Stimulated activated CD8-positive, alpha-beta memory T cell treated with anti-CD3 and anti-CD28 coated beads, Interleukin-4, amount 100 ng/mL, for 1 hour (primary cell): ENCODE results near the gene FKBP14.
A peak's percentile ranks its signal among the peaks of the same experiment; 100 is the strongest.

ENCODE experiments used
- DNase-seq, 2 donors: peaks; one replicate each; pipeline ENCODE4 v3.0.0-alpha.2; 2020; ENCODE audit warnings: low read depth in 2 of 2, low spot score in 1 of 2

Gene FKBP14

GRCh38 chr7:30034501-30034900 is 8.0 kb upstream of the FKBP14 start:
- no peak for DNase-seq

DNA sequence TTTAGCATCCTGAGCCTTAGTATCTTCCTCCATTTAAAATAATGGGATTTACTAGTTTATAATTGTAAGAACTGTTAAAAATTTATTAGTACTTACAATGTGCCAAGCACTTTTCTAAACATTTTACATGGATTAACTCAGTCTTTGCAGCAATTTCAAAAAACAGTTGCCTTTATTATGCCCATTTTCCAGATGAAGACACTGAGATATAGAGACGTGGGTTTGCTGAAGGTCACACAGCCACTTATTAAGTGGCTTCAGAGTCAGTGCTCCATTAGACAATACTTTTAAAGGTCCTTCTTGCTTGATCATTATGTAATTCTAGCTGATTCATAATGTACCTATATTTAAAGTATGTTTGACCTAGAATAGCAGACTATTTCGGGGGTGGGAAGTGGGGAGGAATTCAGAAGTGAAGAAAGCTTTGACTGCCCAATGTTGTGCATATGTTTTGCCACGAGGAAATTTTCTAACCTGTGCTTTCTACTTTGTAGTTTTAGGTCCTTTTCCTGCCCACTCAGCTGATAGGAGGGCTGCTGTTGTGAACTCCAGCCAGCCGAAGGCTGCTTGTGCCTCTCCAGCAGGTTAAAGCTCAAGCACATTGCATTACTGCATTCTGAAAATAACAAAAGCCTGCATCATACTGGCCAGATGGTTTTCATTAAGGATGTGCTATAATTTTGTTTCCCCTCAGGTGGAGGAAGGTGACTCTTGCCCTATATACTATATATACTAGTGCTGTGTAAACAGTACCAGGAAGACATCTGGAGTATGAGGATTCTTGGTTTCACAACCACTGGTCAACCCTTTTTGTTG is 6.0 kb upstream of the FKBP14 start:
- DNase-seq = no peak

DNA sequence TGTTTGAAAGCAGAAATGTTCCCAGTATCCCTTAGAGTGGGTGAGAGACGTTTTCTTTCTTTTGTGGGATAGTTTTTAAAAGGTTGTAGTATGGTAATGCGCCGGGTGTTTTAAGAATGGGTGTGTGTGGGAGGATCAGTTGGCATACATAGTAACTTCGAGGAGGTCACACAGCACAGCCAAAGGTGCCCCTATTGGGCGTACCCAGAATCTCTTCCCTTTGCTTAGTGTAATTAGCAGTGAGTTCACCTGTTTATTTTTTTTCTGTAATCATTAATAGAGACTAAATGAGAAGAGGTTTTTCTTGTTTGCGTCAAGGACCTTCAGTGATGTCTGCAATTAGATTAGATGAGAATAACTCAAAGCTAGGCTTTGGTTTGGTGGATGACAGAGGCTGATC is 3.2 kb upstream of the FKBP14 start:
- no peak for DNase-seq

DNA sequence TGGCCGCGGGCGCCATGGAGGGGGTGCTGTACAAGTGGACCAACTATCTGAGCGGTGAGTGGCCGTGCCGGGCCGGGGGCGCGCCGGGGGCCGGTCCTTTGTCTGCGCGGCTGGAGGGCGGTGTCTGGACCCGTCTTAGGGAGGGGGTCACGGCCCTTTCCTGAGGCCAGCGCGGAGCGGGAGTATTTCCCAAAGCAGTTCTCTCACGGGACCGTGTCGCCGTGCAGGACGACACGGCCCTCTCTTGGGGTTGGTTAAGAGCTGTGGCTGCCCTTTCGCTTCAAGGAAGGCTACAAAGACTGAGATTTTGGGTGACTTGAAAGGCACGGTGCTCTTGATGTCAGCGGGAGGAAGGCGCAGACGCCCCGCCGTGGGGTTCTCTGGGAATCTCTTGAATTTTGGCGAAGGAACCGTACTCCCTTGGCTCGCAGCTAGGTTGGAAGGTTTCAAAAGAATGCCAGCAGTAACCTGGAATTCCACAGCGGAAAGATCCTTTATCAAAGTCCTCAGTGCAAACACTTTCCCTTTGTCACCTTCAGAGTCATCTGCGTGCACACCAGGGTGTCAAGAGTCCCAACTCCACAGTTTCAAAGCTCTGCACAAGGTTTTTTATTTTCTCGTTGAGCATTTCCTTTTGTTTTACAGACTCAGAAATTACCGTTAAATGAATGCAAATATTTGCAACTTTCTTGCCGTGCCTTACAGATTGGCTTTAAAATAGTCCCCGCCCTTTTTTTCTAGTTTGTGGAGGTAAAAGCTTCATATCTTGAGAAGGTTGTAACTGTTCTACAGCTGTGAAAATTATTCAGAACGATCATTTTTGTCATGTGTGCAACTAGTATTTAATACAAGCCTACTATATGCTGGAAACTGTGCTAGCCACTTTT is 2.5 kb upstream of the FKBP14 start:
- DNase-seq = peak in 1 of 2 donors; percentile 6

GRCh38 chr7:30028216-30028748 is 1.8 kb upstream of the FKBP14 start, which contains the start of gene PLEKHA8:
TSS of gene PLEKHA8 (plus strand) at chr7:30028412. CDS start at chr7:30028763, 351 bp downstream.
- peak; percentile 55 to 76 for DNase-seq

- DNase-seq = no peak
Measured at GRCh38 chr7:30027740-30028215, 1.3 kb upstream of the FKBP14 start.

GRCh38 chr7:30027065-30027456 is 559 bp upstream of the FKBP14 start:
- DNase-seq = no peak

GRCh38 chr7:30023524-30023923 is 3.0 kb downstream of the FKBP14 start:
- DNase-seq = no peak

DNA sequence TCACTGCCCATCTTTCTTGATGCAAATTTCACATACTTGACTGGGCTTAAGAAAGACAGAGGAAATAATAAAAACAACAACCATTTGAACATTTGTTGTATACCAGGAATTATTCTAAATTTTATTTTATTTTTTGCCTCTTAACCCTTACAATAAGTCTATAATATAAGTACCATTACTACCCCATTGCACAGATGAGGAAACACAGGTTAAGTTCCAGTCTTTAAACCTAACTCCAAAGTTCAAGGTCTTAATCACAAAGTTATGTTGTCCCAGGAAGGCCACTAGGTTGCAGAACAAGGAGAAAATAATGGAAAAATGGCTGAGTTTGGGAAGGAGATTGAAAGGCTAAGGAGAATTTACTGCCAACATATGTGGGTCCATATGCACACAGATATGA is 3.5 kb downstream of the FKBP14 start:
- no peak for DNase-seq

- no peak for DNase-seq
Measured at GRCh38 chr7:30020535-30020934, 6.0 kb downstream of the FKBP14 start.

GRCh38 chr7:30019960-30020359 is 6.5 kb downstream of the FKBP14 start:
- no peak for DNase-seq

DNA sequence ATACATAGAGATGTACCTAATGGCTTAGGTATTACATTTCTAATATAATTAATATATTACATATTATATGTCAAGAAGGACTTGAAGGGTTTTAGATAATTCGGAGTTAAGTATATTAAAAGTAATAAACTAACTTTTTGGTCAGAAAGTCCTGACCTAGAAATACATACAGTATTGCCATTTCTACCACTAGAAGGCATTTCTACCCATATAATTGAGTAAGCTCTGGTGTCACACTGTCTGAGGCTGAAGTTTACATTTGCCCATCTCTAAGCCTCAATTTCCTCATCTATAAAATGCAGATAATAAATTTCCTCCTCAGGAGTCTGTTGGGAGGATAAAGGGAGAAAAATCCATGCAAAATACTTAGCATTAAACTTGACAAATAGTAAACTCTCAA is 7.1 kb downstream of the FKBP14 start:
- DNase-seq = no peak

DNA sequence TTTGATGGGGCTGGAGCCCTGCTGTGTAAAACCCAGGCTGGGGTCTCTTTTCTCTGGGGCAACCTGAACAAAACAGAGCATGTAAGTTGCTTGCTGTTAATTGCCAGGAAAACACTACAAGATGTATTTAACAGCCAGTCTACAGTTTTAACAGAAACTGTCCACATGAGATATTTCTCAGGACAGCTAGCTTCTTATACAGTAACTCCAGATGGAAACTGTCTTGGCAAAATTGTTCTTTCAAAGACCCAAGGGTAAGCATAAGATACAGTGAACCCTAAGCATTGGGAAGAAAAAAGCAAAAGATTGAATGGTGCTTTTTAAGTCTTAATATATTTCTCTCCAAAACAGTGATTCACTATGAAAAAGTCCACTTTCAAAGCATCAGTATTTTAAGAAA is 8.1 kb downstream of the FKBP14 start:
- DNase-seq = no peak

- DNase-seq = no peak
Measured at GRCh38 chr7:30012757-30013156, 13.7 kb downstream of the FKBP14 start.

- no peak for DNase-seq
Measured at GRCh38 chr7:30010021-30010420, 16.5 kb downstream of the FKBP14 start.

DNA sequence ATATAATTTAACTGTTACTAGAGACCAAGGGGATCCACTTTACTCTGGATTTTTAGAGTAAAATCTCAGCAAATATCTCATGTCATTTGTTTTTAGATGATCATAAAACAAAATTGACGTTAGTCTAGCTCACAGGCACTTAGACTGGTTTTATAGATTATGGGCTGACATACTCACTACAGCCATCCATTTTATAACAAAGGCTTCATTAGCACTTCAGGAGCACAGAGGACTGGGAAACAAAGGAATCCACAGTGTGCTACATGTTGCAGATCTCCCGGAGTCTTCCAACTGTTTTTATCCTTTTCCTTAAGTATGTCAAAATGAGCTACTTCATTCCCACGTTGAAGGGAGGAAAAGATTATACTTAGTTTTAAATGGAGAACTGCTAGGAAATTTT is 21.0 kb downstream of the FKBP14 start:
- DNase-seq = no peak

DNA sequence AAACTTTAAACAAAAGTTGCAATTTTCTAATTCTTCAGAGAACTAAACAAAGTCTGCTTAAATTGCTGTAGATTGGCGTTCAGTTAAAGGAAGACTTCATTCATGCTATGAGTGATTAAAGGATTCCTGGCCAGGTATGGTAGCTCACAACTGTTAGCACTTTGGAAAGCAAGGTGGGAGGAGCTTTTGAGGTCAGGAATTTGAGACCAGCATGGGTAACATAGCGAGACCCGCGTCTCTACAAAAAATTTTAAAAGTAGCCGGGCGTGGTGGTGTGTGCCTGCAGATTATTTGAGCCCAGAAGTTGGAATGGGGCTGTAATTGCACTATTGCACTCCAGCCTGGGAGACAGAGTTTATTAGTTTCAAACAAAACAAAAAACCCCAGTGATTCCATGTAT is 23.4 kb downstream of the FKBP14 start:
- no peak for DNase-seq

- DNase-seq = no peak
Measured at GRCh38 chr7:30001998-30002397, 24.5 kb downstream of the FKBP14 start.

DNA sequence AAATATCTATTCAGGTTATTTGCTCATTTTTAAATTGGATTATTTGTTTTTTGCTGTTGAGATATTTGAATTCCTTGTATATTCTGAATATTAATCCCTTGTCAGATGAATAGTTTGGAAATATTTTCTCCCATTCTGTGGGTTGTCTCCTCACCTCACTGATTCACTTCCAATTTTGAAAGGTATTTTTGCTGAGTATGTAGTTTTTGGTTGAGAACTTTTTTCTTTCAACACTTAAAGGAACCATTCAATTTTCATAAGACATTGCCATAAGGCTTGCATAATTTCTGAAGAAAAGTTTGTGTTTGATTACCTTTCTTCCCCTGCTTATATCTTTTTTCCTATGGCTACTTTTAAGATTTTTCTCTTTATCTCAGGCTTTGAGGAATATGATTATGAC is 28.0 kb downstream of the FKBP14 start:
- DNase-seq = no peak

DNA sequence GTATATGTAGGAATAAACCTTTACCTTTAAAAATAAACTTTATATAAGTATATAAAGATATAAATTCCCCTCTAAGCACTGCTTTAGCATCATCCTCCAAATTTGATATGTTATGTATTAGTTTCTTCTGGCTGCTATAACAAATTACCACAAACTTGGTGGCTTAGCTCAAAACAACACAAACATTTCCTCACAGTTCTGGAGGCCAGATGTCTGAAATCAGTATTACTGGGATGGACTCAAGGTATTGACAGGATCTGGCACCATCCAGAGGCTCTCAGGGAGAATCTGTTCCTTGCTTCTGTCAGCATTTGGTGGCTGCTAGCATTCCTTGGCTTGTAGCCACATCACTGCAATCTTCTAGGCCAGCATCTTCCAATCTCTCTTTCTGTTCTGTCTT is 30.2 kb downstream of the FKBP14 start:
- DNase-seq = no peak

DNA sequence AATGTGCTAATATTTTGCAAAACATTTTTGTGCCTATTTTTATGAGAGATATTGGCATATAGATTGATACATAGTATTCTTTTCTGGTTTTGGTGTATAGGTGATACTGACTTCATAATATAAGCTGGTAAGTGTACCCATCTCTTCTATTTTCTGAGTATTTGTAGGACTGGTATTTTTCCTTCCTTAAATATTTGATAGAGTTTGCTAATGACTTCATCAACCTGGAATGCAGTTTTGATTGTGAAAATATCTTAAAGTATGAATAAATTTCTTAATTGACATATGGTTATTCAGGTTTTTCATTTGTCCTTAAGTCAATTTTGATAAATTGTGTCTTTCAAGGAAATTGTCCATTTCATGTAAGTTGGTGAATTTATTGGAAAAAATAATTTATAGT is 30.9 kb downstream of the FKBP14 start:
- no peak for DNase-seq

DNA sequence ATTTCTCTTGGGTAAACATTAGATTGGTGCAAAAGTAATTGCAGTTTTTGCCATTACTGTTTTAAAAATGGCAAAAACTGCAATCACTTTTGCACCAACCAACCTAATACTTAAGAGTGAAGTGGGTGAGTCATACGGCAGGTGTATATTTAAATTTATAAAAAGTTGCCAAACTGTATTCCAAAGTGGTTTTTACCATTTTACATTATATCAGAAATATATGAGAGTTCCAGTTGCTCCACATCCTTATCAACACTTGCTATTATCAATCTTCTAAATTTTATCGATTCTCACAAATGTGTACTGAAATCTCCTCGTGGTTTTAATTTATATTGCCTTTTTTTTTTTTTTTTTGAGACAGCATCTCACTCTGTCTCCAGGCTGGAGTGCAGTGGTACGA is 33.4 kb downstream of the FKBP14 start:
- DNase-seq = no peak
